PC-3 (cell line): Measurements from ENCODE around the gene CLASP2.

Experiments used
- EZH2 ChIP-seq: fragments of 300-600 bp; sonication (generic); IDR thresholded peaks from one replicate; pipeline ENCODE4 v1.6.1; 2017; ENCODE audit warnings: antibody characterized with exemption, mild to moderate bottlenecking, low read length; ENCODE audit not compliant: unreplicated experiment
- EZH2phosphoT487 ChIP-seq: fragments of 300-600 bp; sonication (generic); IDR thresholded peaks from 2 replicates; pipeline ENCODE4 v1.6.1; 2018; ENCODE audit warnings: mild to moderate bottlenecking, antibody characterized with exemption, low read length, borderline replicate concordance
- TF ChIP-seq, protein P1 (sequence below): fragments of 300-600 bp; sonication (generic); conservative IDR thresholded peaks from 2 replicates; pipeline ENCODE4 v1.5.1; 2017; ENCODE audit warnings: antibody characterized with exemption, low read depth, mild to moderate bottlenecking, low read length

DNA sequence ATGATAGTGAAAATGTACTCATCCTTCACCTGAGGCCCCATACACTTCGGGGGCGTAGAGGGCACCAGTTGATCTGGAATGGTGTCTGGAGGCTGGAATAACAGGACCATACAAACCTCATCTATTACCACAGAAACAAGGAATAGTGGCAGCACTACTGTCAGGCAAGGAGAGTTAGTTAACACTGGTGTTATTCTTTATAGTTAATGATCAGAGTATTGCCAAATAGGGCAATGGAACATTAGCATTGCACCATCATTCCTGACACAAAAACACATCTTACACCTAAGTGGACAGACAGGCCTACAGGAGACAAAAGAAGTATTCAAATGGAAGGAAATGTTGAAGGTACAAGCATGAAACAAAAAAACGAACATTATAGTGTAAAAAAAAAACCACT, 140.9 kb downstream of the CLASP2 start:
- TF ChIP-seq, protein P1, sequence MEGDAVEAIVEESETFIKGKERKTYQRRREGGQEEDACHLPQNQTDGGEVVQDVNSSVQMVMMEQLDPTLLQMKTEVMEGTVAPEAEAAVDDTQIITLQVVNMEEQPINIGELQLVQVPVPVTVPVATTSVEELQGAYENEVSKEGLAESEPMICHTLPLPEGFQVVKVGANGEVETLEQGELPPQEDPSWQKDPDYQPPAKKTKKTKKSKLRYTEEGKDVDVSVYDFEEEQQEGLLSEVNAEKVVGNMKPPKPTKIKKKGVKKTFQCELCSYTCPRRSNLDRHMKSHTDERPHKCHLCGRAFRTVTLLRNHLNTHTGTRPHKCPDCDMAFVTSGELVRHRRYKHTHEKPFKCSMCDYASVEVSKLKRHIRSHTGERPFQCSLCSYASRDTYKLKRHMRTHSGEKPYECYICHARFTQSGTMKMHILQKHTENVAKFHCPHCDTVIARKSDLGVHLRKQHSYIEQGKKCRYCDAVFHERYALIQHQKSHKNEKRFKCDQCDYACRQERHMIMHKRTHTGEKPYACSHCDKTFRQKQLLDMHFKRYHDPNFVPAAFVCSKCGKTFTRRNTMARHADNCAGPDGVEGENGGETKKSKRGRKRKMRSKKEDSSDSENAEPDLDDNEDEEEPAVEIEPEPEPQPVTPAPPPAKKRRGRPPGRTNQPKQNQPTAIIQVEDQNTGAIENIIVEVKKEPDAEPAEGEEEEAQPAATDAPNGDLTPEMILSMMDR: no peak
- TF ChIP-seq EZH2 (no peak), EZH2phosphoT487 (no peak)
